Left lung (tissue), 10 donors: Measurements from ENCODE around the gene LDB2. TPM values are rescaled to one million over a fixed set of nuclear protein-coding genes. Genes with fewer than 3 reads are reported as not detected.
A peak's percentile ranks its signal among the peaks of the same experiment; 100 is the strongest.

ENCODE experiments used
- ATAC-seq: fragments of 200-7000 bp; cut with Tn5 transposase; one replicate; pipeline ENCODE4 v1.9.1; 2020; ENCODE audit warnings: moderate library complexity
- DNase-seq, 4 donors: peaks; one replicate each; pipeline ENCODE4 v3.0.0-alpha.2; 2013 to 2020
- H3K27ac ChIP-seq, 2 donors: fragments of 200-600 bp; sonication (generic) in 1 of 2; one replicate each; pipeline versions ENCODE4 v1.5.0 to v1.8.0; 2020 to 2021
- H3K27me3 ChIP-seq, 2 donors: fragments of 200-600 bp; sonication (generic) in 1 of 2; one replicate each; pipeline versions ENCODE4 v1.5.0 to v1.8.0; 2020 to 2021
- H3K36me3 ChIP-seq, 2 donors: fragments of 200-600 bp; sonication (generic) in 1 of 2; one replicate each; pipeline versions ENCODE4 v1.5.0 to v1.8.0; 2020 to 2021
- H3K4me1 ChIP-seq, 2 donors: fragments of 200-600 bp; one replicate each; pipeline ENCODE4 v1.8.0; 2021
- H3K4me3 ChIP-seq, 2 donors: fragments of 200-600 bp; sonication (generic) in 1 of 2; one replicate each; pipeline versions ENCODE4 v1.5.0 to v1.8.0; 2020 to 2021; ENCODE audit warnings: mild to moderate bottlenecking in 1 of 2
- H3K9me3 ChIP-seq, 2 donors: fragments of 200-600 bp; sonication (generic) in 1 of 2; one replicate each; pipeline versions ENCODE4 v1.5.0 to v1.8.0; 2020 to 2021
- CTCF ChIP-seq, 2 donors: fragments of 200-600 bp; sonication (generic) in 1 of 2; IDR thresholded peaks; one replicate each; pipeline versions ENCODE4 v1.5.0 to v1.8.0; 2021; ENCODE audit warnings: antibody characterized with exemption in 2 of 2
- intact Hi-C, 2 donors: fragments of 100-400 bp; cut with DNase I; formaldehyde crosslinking; loops; one replicate each; pipeline versions ENCODE4 v1.11.2 to v1.14.2; 2022
- polyA plus RNA-seq, 6 donors: library from polyadenylated mRNA; unstranded; fragments of 120-200 nt; gene quantifications; one replicate each; pipeline ENCODE4 v1.2.1, GENCODE V29; 2013; ENCODE audit not compliant: insufficient read length in 6 of 6
- total RNA-seq, 2 donors: library from RNA; stranded (reverse); fragmentation: NEBNext Ultra II Directional; extraction: Animal tissue kit (Norgen Biotek cat#: 25700); gene quantifications; one replicate each; pipeline ENCODE4 v1.2.1, GENCODE V29; 2021
- donor health status: DM: no; HTN: yes; CAD: no.
- donor health status: DM: no; HTN: no; CAD: no.

The LDB2 gene
- total and polyA plus RNA-seq, 8 donors: 37.7 to 97.0 (median 78.5) TPM

- Histone ChIP-seq H3K4me3 (no peak overlapping the region), H3K4me1 (no peaks in the 10 kb centered on the region), H3K36me3 (no peaks in the 10 kb centered on the region), H3K9me3 (no peaks in the 10 kb centered on the region), H3K27me3 (no peaks in the 10 kb centered on the region), H3K27ac (no peak overlapping the region)
- DNase-seq: no peak
- ATAC-seq: peak; percentile 31
- intact Hi-C loops: no loop called here
- TF ChIP-seq CTCF (IDR thresholded peaks at IDR 0.05): no peak
These were observed 15.8 kb upstream of the LDB2 start for GRCh38 chr4:16914208-16914607.

GRCh38 chr4:16912896-16913295, 14.5 kb upstream of the LDB2 start:
- DNase-seq: no peak
- TF ChIP-seq CTCF (IDR thresholded peaks at IDR 0.05): no peak
- Histone ChIP-seq H3K4me3 (no peak overlapping the region), H3K4me1 (no peaks in the 10 kb centered on the region), H3K36me3 (no peaks in the 10 kb centered on the region), H3K27me3 (no peaks in the 10 kb centered on the region), H3K27ac (no peak overlapping the region), H3K9me3 (no peaks in the 10 kb centered on the region)
- no peak for ATAC-seq
- intact Hi-C loops: no loop called here

GRCh38 chr4:16909281-16909680, 10.8 kb upstream of the LDB2 start:
- Histone ChIP-seq H3K27ac (no peak overlapping the region), H3K36me3 (no peaks in the 10 kb centered on the region), H3K9me3 (no peaks in the 10 kb centered on the region), H3K4me1 (no peaks in the 10 kb centered on the region), H3K4me3 (no peak overlapping the region), H3K27me3 (no peaks in the 10 kb centered on the region)
- intact Hi-C loops: no loop called here
- no peak for DNase-seq
- no peak for ATAC-seq
- TF ChIP-seq CTCF (IDR thresholded peaks at IDR 0.05): no peak

GRCh38 chr4:16908377-16909021, 10.1 kb upstream of the LDB2 start:
- ATAC-seq: no peak
- Histone ChIP-seq H3K4me3 (no peak overlapping the region), H3K27ac (no peak overlapping the region), H3K36me3 (no peaks in the 10 kb centered on the region), H3K9me3 (no peaks in the 10 kb centered on the region), H3K27me3 (no peaks in the 10 kb centered on the region), H3K4me1 (no peaks in the 10 kb centered on the region)
- TF ChIP-seq CTCF (IDR thresholded peaks at IDR 0.05): no peak
- intact Hi-C loops: no loop called here
- DNase-seq: no peak

GRCh38 chr4:16900325-16900724, 1.9 kb upstream of the LDB2 start:
- intact Hi-C loops: no loop called here
- no peak for TF ChIP-seq CTCF (IDR thresholded peaks at IDR 0.05)
- H3K27me3 ChIP-seq: peaks cover 0 to 26% of the 10 kb centered on the region in 2 donors
- H3K36me3 ChIP-seq: no peaks in the 10 kb centered on the region
- no peak overlapping the region for H3K4me3 ChIP-seq
- DNase-seq: no peak
- ATAC-seq: no peak
- no peaks in the 10 kb centered on the region for H3K4me1 ChIP-seq
- no peak overlapping the region for H3K27ac ChIP-seq
- H3K9me3 ChIP-seq: no peaks in the 10 kb centered on the region
